K562 (cell line): Measurements from ENCODE around the gene MVK. TPM values are rescaled to one million over a fixed set of nuclear protein-coding genes. Genes with fewer than 3 reads are reported as not detected.

ENCODE experiments used
- ATAC-seq: fragments of 200-7000 bp; cut with Tn5 transposase; 3 replicates; pipeline ENCODE4 v1.9.1; 2020; ENCODE audit warnings: moderate library complexity
- BruUV-seq: library from RNA; stranded (reverse); fragments of 400-500 nt; replicated peaks from 2 replicates; lab custom pipeline; 2021; lab: Mats Ljungman, UMichigan
- CTCF ChIA-PET: fragments of 300-600 bp; formaldehyde crosslinking; extraction: SDS; loops from one replicate; lab custom pipeline; 2021; ENCODE audit warnings: low intra/inter-chr PET ratio; lab: Yijun Ruan, JAX
- POLR2A ChIA-PET: fragments of 300-600, 350-650 bp; sonication (Branson Sonifier 250); formaldehyde crosslinking; extraction: SDS; loops from one replicate; lab custom pipeline; 2021; ENCODE audit warnings: antibody characterized with exemption, inconsistent platforms; lab: Yijun Ruan, JAX
- DNase-seq, 4 experiments: peaks; one replicate each; pipeline versions ENCODE4 v3.0.0 to v3.0.0-alpha.2; 2011 to 2018; ENCODE audit warnings: low spot score in 3 of 4, mixed read lengths in 3 of 4; ENCODE audit errors: extremely low read depth in 1 of 4
- FAIRE-seq: peaks from 2 replicates; lab custom pipeline; 2011; peaks lifted over from hg19 to GRCh38; lab: Jason Lieb, UNC
- H2AFZ ChIP-seq: 2 replicates; pipeline ENCODE4 v1.6.0; 2011; ENCODE audit warnings: low read depth, low read length, control low read depth, inconsistent platforms
- H3K27ac ChIP-seq: fragments of 200-600 bp; 3 replicates; pipeline ENCODE4 v1.8.0; 2011; ENCODE audit warnings: low read depth, mild to moderate bottlenecking, control low read depth, inconsistent platforms, low read length, moderate library complexity, mixed read lengths; ENCODE audit errors: extremely low read depth
- H3K27me3 ChIP-seq, 2 experiments: fragments of 300-600 bp in 1 of 2; 2 replicates in 1 of 2; 3 replicates in 1 of 2; pipeline versions ENCODE4 v1.6.0 to v1.8.0; 2011; ENCODE audit warnings: inconsistent platforms in 2 of 2, low read length in 2 of 2, mild to moderate bottlenecking in 1 of 2, mixed read lengths in 1 of 2, moderate library complexity in 1 of 2; ENCODE audit not compliant: control insufficient read depth in 2 of 2, insufficient read depth in 2 of 2
- H3K36me3 ChIP-seq: fragments of 300-600 bp; 3 replicates; pipeline ENCODE4 v1.8.0; 2011; ENCODE audit warnings: mild to moderate bottlenecking, low read length, inconsistent platforms; ENCODE audit not compliant: control insufficient read depth, insufficient read depth
- H3K4me1 ChIP-seq, 2 experiments: fragments of 200-600 bp in 1 of 2; replicated peaks in 1 of 2; 2 replicates in 1 of 2; 3 replicates in 1 of 2; pipeline versions ENCODE4 v1.5.1 to v1.8.0; 2011; ENCODE audit warnings: inconsistent platforms in 2 of 2, low read length in 2 of 2, mild to moderate bottlenecking in 1 of 2, mixed read lengths in 1 of 2, moderate library complexity in 1 of 2; ENCODE audit not compliant: control insufficient read depth in 2 of 2, insufficient read depth in 2 of 2
- H3K4me2 ChIP-seq: 2 replicates; pipeline ENCODE4 v1.6.1; 2011; ENCODE audit warnings: low read length, control low read depth, inconsistent platforms, mixed read lengths; ENCODE audit not compliant: insufficient read depth
- H3K4me3 ChIP-seq: fragments of 200-600 bp; sonication (generic), shearing (Covaris generic); 2 replicates; pipeline ENCODE4 v1.5.1; 2016; ENCODE audit warnings: control low read depth, inconsistent platforms
- H3K79me2 ChIP-seq: fragments of 200-600 bp; 3 replicates; pipeline ENCODE4 v1.8.0; 2011; ENCODE audit warnings: low read length, inconsistent platforms; ENCODE audit not compliant: control insufficient read depth, insufficient read depth
- H3K9ac ChIP-seq, 2 experiments: 2 replicates each; pipeline versions ENCODE4 v1.6.0 to v1.6.1; 2011; ENCODE audit warnings: low read depth in 2 of 2, low read length in 2 of 2, control low read depth in 1 of 2, inconsistent platforms in 1 of 2, mild to moderate bottlenecking in 1 of 2, mixed read lengths in 1 of 2; ENCODE audit not compliant: insufficient read depth in 1 of 2
- H3K9me1 ChIP-seq: one replicate; pipeline ENCODE4 v1.6.0; 2011; ENCODE audit warnings: inconsistent platforms, mild to moderate bottlenecking, low read length, moderate library complexity; ENCODE audit not compliant: control insufficient read depth, insufficient read depth
- H3K9me3 ChIP-seq: replicated peaks from 2 replicates; pipeline ENCODE4 v1.5.1; 2011; ENCODE audit warnings: low read depth, low read length, inconsistent platforms; ENCODE audit not compliant: control insufficient read depth, insufficient read depth
- H4K20me1 ChIP-seq: replicated peaks from 2 replicates; pipeline ENCODE4 v1.6.1; 2011; ENCODE audit warnings: low read length, inconsistent platforms, mixed read lengths; ENCODE audit not compliant: control insufficient read depth, insufficient read depth
- HNRNPH1 ChIP-seq: fragments of 200-400 bp; formaldehyde crosslinking; optimal IDR thresholded peaks from 2 replicates; pipeline ENCODE3; 2017; ENCODE audit warnings: low read depth, mild to moderate bottlenecking, low read length, moderate library complexity
- RAD21 ChIP-seq, 2 experiments: fragments of 250-450 bp in 1 of 2; fragments of 450-650 bp in 1 of 2; sonication (Bioruptor Pico) in 1 of 2; formaldehyde crosslinking in 1 of 2; IDR thresholded peaks in 1 of 2; conservative IDR thresholded peaks in 1 of 2; 2 replicates each; pipeline versions ENCODE4 v1.4.0 to v1.8.0; 2020 to 2022; ENCODE audit warnings: mild to moderate bottlenecking in 2 of 2, moderate library complexity in 1 of 2
- WGBS: fragments of 100-300 bp; shearing (Covaris generic); methylation state at CpG from one replicate; pipeline ENCODE4 v1.1.6; 2016; ENCODE audit warnings: low coverage, mixed read lengths; ENCODE audit not compliant: insufficient coverage; ENCODE audit errors: missing lambda C conversion rate; 5-methylcytosine and 5-hydroxymethylcytosine counted together
- in situ Hi-C: fragments of 300-500 bp; cut with MboI; formaldehyde crosslinking; loops from 4 replicates; pipeline ENCODE4 v1.15.0; 2018; ENCODE audit warnings: inconsistent platforms, mixed read lengths
- intact Hi-C: fragments of 100-400 bp; cut with micrococcal nuclease; formaldehyde crosslinking; loops from 2 replicates; pipeline ENCODE4 v1.14.2; 2022
- polyA plus RNA-seq, 8 experiments: library from polyadenylated mRNA; depleted of rRNA in 4 of 8; stranded (reverse) in 5 of 8; unstranded in 3 of 8; fragments of >200 nt; fragmentation: Nextera tagmentation in 2 of 8; fragmentation: Illumina TruSeq in 1 of 8; extraction: Ambion mirVana in 2 of 8; extraction: Trizol in 1 of 8; gene quantifications; 2 replicates each; pipeline versions ENCODE4 v1.2.1 to v1.2.3, GENCODE V29; 2011 to 2014; ENCODE audit warnings: inconsistent platforms in 1 of 8, missing spikeins in 1 of 8
- total RNA-seq, 7 experiments: library from RNA; depleted of rRNA in 6 of 7; stranded (reverse); fragments of >200 nt in 6 of 7; fragmentation: Illumina TruSeq in 2 of 7; extraction: Trizol in 2 of 7; gene quantifications; 2 replicates each; pipeline versions ENCODE4 v1.2.1 to v1.2.3, GENCODE V29; 2011 to 2021; ENCODE audit warnings: low replicate concordance in 1 of 7
- TF ChIP-seq, protein P1 (sequence below), 3 experiments: IDR thresholded peaks in 2 of 3; conservative IDR thresholded peaks in 1 of 3; 2 replicates each; pipeline ENCODE4 v1.5.1; 2011 to 2012; ENCODE audit warnings: low read length in 3 of 3, mild to moderate bottlenecking in 3 of 3, control low read depth in 2 of 3, improper control_type of control experiment in 1 of 3, inconsistent platforms in 1 of 3, low read depth in 1 of 3, mixed read lengths in 1 of 3, moderate library complexity in 1 of 3; ENCODE audit not compliant: insufficient read depth in 2 of 3

The MVK gene
- total and polyA plus RNA-seq, 9 of the 15 experiments (the other 6 are each of a cell fraction or from before 2014, with no cell fraction given) = 0.41 to 33.6 (median 18.8) TPM

DNA sequence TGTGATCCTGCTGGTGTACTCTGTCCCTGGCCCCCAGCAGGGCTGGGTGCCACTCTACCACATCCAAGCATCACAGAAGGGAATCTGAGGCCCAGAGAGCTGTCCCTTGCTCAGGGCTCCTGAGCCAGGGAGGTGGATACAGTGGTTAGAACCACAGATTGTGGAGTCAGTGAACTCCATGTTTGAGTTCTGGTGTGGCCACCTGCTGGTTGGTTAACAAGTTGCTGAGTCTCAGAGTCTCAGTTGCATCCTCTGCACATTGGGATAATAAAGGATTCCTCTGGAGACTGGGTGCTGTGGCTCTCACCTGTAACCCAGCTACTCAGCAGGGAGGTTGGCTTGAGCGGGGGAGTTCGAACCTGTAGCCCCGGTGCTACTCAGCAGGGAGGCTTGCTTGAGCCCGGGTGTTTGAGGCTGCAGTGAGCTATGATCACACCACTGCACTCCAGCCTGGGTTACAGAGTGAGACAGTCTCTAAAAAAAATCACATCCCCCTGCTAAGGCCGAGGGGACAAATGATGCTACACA lies 39.4 kb downstream of the MVK start:
- peaks cover 3% of the 10 kb centered on the region for H3K9me1 ChIP-seq
- peak; percentile 57 for FAIRE-seq
- intact Hi-C loops = no loop called here

More for the DNA sequence above, 39.4 kb downstream of the MVK start:
- H3K27ac ChIP-seq = no peak overlapping the region
- WGBS = 0% methylated on average over 5 of the region's 5 CpGs
- no peak overlapping the region for H3K4me2 ChIP-seq
- no peaks in the 10 kb centered on the region for H3K79me2 ChIP-seq
- peaks cover 32 to 72% of the 10 kb centered on the region in 2 experiments; a peak in 4 of 5 replicates for H3K27me3 ChIP-seq
- CTCF ChIA-PET = no interaction called here
- no peak overlapping the region for H3K4me3 ChIP-seq
- POLR2A ChIA-PET = interaction anchor here (0.7 kb wide), 1 partner anchor 44 kb away, joined by 4 read pairs; no protein-coding TSS in a partner anchor
- H2AFZ ChIP-seq = no peak overlapping the region
- TF ChIP-seq HNRNPH1 = no peak
- TF ChIP-seq, protein P1, sequence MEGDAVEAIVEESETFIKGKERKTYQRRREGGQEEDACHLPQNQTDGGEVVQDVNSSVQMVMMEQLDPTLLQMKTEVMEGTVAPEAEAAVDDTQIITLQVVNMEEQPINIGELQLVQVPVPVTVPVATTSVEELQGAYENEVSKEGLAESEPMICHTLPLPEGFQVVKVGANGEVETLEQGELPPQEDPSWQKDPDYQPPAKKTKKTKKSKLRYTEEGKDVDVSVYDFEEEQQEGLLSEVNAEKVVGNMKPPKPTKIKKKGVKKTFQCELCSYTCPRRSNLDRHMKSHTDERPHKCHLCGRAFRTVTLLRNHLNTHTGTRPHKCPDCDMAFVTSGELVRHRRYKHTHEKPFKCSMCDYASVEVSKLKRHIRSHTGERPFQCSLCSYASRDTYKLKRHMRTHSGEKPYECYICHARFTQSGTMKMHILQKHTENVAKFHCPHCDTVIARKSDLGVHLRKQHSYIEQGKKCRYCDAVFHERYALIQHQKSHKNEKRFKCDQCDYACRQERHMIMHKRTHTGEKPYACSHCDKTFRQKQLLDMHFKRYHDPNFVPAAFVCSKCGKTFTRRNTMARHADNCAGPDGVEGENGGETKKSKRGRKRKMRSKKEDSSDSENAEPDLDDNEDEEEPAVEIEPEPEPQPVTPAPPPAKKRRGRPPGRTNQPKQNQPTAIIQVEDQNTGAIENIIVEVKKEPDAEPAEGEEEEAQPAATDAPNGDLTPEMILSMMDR (IDR thresholded peaks at IDR 0.05 in 2 of 3, conservative IDR thresholded peaks at IDR 0.05 in 1 of 3; ENCODE audit: insufficient read depth in 2 of 3, low read depth in 1 of 3, low read length in 3 of 3) = peak; percentile 40 to 48 (median 47); a peak in 5 of 6 replicates
- TF ChIP-seq RAD21 (CRISPR knock-in tag; conservative IDR thresholded peaks at IDR 0.05 in 1 of 2, IDR thresholded peaks at IDR 0.05 in 1 of 2) = peak in 1 of 2 experiments; percentile 22; a peak in 2 of 4 replicates
- H3K9me3 ChIP-seq = no peaks in the 10 kb centered on the region
- H3K36me3 ChIP-seq = no peaks in the 10 kb centered on the region
- no peaks in the 10 kb centered on the region for H3K4me1 ChIP-seq
- H3K9ac ChIP-seq = no peak overlapping the region
- in situ Hi-C loops = no loop called here
- ATAC-seq (peak; percentile 79), DNase-seq (peak; percentile 29 to 44 (median 37))
- BruUV-seq = no TSS peak
- H4K20me1 ChIP-seq = peaks cover 10% of the 10 kb centered on the region; the same call in 1 of the 2 replicates
